ENCODE data around the gene PPT2. TPM values are rescaled to one million over a fixed set of nuclear protein-coding genes. Genes with fewer than 3 reads are reported as not detected.
"Not testable (repeated sequence)": the region's sequence is repeated elsewhere in the genome, so short reads cannot be mapped to it uniquely, and the experiment has no call there.

The PPT2 gene
- total RNA-seq, 2 donors from 2014 or later: 18.8 to 19.9 TPM

GRCh38 chr6:32118782-32119628 lies 34.9 kb upstream of the PPT2 start:
- ATAC-seq (peak; percentile 94), DNase-seq (peak; percentile 82 to 88)
- intact Hi-C loops (cut with DNase I, micrococcal nuclease): loop anchor here in 1 of 2 donors (5.0 to 10.0 kb wide), 2 partner anchors 76 to 123 kb away; partner anchors contain the start of genes GPSM3 and PBX2

DNA sequence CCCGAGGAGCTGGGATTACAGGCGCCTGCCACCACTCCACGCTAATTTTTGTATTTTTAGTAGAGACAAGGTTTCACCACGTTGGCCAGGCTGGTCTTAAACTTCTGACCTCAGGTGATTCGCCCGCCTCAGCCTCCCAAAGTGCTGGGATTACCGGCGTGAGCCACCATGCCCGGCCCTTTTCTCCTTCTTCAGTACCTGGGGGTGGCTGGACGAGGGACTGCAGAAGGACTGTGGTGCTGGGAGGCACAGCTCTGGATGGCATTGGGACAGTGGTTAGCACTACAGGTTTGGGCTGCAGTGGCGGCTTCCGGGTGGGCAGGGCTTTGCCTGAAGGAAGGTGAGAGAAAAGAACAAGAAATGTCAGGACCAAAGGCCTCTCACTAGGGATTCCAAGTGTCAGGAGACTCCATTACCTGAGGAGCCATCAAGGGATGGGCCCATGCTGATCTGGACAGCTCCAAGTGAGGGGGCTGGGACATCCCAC lies 33.3 kb upstream of the PPT2 start:
- DNase-seq: no peak
- ATAC-seq: no peak
- intact Hi-C loops (cut with DNase I, micrococcal nuclease): no loop called here

DNA sequence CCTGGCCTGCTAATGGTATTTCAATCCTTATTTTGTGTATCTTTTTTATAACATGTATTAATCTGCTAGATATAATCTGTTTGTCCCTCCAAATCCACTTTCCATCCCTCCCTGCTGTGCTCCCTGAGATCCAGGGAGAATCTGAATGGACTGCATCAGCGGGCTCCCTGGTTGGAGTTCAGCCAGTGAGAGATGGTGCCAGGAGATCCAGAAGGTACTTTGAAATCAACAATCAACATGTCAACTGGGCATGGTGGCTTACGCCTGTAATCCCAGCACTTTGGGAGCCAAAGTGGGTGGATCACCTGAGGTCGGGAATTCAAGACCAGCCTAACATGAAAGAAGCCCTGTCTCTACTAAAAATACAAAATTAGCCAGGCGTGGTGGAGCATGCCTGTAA lies 30.3 kb upstream of the PPT2 start:
- DNase-seq: no peak
- intact Hi-C loops (cut with DNase I, micrococcal nuclease): no loop called here
- ATAC-seq: no peak

- ATAC-seq (no peak), DNase-seq (no peak)
- intact Hi-C loops (cut with DNase I, micrococcal nuclease): no loop called here
Observed at GRCh38 chr6:32126880-32127279, 27.1 kb upstream of the PPT2 start.

DNA sequence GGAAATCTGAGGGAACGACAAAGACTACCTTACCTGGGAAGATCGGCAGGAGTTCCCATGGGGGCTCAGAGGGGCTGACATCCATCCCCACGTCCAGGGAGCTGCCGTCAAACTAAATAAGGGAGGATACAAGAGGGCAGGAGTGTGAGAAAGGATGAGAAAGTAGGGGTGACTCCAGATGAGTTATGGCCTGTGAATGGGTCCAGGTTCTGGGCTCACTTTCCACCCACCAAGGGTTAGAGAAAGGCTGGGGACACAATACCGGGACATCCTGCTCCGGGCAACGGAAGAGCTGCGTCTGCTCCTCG lies 26.6 kb upstream of the PPT2 start:
- no peak for DNase-seq
- ATAC-seq: no peak
- intact Hi-C loops (cut with DNase I, micrococcal nuclease): no loop called here

DNA sequence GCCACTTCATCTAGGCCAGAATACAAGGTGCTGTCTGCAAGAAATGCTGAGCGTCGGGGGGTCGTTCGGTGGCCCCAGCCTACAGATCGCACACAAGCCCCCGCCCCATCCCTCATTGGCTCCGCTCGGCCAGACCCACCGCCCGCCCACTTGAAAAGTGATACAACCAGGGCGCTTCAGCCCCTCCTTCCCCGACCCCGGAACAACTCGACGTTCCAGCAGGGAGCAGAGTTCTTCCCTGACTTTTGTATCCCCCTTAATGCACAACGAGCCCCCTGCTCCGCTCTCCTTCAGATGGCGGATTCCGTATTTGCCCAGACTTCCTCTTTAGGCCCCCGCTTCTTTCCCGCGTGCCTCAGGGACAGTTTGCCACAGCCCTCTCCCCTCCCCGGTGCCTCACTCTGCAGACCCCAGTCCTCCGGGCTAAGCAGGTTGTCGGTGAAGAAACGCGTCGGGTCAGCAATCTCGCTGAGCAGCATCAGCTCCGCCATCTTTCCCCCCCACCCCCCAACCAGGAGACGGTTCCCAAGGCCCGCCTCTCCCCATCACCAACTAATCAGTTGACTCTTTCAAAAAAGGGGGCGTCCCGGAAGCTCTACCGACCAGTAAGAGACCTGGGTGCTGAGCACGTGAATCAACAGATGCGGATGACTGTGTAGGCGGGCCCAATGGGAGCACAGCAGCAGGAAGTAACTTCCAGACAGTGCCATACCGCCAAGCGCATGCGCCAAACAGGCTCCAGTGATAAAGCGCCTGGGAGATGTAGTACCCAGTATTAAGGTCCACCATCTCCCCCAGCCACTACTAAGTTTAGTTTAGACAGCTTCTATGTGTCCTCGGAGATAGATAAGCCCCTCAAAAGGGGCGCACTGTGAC lies 26.0 kb upstream of the PPT2 start, which contains the start of gene ATF6B:
TSS of gene ATF6B (minus strand) at position 530 of the 876 bp plus-strand sequence. CDS start at position 491, 39 bp downstream.
- peak; percentile 97 to 100 for DNase-seq
- intact Hi-C loops (cut with DNase I, micrococcal nuclease): no loop called here
- peak; percentile 87 for ATAC-seq

DNA sequence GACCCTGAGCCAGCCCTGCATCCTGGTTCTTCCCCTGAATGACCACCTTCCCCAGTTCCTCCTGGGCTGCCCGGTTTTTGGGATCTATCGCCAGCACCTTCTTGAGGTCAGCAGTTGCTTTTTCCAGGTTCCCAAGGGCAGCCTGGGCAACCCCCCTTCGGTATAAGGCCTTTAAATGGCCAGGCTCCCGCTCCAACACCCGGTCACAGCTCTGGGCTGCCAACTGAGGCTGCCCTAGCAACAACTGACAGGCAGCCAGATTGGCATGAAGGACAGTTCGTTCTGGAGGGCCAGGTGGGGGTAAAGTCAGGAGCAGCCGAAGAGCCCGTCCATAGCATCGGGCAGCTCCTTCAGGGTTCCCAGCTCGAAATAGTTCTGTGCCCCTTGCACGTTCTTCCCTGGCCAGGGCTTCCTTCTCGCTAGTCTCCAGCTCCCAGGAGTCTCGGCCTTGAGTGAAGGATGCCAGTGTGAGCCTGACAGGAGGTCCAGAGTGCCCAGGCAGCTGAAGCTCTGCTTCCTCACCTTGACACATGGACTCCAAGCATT lies 25.1 kb upstream of the PPT2 start:
- intact Hi-C loops (cut with DNase I, micrococcal nuclease): no loop called here
- DNase-seq: no peak
- no peak for ATAC-seq

DNA sequence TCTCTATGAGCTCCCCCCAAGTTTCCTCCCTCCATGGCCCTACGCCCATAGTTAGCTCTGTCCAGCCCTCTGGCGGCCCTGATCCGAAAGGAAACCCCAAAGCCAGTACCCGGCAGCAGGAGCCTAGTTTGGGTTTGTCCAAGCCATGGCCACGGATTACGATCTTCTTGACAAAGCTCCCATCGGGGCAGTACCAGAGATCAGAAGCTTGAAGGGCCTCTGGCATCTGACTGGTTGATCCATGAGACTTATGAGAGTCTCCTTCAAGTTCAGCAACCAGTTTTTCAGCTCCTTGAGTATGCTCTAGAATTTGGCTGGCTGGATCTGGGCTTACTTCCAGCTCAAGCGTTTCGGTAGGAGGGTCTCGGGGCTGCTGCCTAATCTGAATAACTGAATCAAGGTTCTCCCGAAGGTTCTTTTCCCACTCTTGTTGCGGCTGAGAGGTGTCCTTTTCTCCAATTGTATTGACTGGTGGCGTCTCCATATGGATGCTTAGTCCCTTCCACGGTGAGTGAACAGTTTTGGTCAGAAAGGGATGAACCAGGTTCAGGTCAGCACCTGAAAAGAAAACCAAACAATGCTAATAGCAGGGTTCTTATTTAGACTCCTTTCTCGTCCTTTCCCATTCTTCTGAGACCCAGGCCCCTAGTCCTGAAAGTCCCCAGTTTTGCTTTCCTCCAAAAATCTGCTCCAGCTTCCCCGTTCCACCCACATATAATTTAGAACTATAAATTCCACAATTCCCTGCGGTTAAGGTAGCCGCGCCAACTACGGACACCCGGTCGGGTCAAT lies 24.4 kb upstream of the PPT2 start:
- DNase-seq: no peak
- ATAC-seq: peak; percentile 61
- intact Hi-C loops (cut with DNase I, micrococcal nuclease): no loop called here

DNA sequence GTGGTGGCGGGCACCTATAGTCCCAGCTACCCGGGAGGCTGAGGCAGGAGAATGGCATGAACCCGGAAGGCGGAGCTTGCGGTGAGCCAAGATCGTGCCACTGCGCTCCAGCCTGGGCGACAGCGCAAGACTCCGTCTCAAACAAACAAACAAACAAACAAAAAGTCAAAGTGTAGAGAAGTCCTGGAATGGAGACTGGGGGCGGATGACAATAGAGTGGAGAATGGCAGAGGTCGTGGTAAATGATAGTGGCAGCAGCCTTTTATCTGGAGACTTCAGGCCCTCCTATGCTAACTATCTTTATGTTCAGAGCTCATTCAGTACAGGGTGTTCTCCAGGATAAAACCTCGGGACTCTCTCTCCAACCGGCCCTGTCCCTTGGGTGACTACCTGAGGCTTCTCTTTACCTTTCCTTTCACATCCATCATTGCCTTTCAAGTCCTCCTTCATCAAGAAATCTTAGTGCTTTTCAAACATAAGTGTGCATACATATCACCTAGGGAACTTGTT lies 22.4 kb upstream of the PPT2 start:
- intact Hi-C loops (cut with DNase I, micrococcal nuclease): no loop called here
- no peak for DNase-seq
- no peak for ATAC-seq

DNA sequence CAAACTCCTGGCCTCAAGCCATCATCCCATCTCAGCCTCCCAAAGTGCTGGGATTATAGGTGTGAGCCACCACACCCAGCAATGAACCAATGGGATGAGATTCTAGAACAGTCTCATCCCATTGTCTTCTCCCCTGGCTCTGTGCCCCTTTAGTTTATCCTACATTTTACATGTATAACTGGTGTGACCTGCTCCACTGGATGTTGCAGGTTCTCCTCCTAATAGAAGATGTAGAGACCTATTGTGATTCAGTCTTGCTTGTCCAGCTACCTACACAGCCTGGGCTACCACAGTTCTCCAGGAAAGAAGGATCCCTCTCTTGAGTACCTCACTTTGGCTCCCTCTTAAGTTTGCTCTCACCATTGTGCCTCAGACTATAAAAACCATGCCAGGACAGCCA lies 21.8 kb upstream of the PPT2 start:
- DNase-seq (no peak), ATAC-seq (no peak)
- intact Hi-C loops (cut with DNase I, micrococcal nuclease): no loop called here

GRCh38 chr6:32133786-32134185 lies 20.2 kb upstream of the PPT2 start:
- ATAC-seq (no peak), DNase-seq (no peak)
- intact Hi-C loops (cut with DNase I, micrococcal nuclease): no loop called here

- intact Hi-C loops (cut with DNase I, micrococcal nuclease): no loop called here
- ATAC-seq: no peak
- no peak for DNase-seq
Observed at GRCh38 chr6:32137454-32137853, 16.5 kb upstream of the PPT2 start.

- no peak for ATAC-seq
- no peak for DNase-seq
- intact Hi-C loops (cut with DNase I, micrococcal nuclease): no loop called here
Observed at GRCh38 chr6:32139590-32139989, 14.4 kb upstream of the PPT2 start.

GRCh38 chr6:32140420-32141046 lies 13.4 kb upstream of the PPT2 start:
- ATAC-seq (no peak), DNase-seq (no peak)
- intact Hi-C loops (cut with DNase I, micrococcal nuclease): no loop called here

DNA sequence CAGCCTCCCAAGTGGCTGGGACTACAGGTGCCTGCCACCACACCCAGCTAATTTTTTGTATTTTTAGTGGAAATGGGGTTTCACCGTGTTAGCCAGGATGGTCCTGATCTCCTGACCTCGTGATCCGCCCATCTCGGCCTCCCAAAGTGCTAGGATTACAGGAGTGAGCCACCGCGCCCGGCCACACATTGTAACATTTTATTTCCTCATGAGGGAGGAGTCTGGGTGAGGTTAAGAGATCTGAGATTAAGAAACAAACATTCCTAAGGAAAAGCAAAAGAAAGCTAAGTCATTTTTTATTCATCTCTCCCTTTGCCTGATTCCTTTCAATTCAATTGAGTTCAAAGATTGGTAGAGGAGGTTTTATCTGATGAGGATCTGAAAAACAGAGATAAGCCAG lies 9.7 kb upstream of the PPT2 start:
- ATAC-seq: peak; percentile 86
- intact Hi-C loops (cut with DNase I, micrococcal nuclease): not testable (repeated sequence)
- DNase-seq: peak; percentile 50 to 57

DNA sequence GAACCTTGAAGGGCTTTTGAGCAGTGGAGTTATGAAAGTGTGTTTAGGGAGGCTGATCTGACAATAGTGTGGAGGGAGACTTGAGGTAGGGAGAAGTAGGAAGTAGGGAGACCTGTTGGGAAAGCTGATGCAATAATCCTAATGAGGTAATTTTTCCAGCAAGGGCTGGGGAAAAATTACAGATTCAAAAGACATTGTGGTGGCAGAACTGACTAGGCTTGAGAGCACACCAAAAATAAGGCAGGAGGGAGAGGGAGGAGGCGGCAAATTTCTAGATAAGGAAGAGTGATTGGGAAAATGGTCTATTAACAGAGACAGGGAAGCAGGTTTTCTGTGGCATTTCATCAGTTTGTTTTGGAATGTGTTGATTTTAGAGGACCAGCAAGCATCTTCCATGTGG lies 7.7 kb upstream of the PPT2 start:
- intact Hi-C loops (cut with DNase I, micrococcal nuclease): no loop called here
- DNase-seq: no peak
- ATAC-seq: no peak

- ATAC-seq: no peak
- intact Hi-C loops (cut with DNase I, micrococcal nuclease): no loop called here
Observed at GRCh38 chr6:32146687-32147086, 7.3 kb upstream of the PPT2 start.

DNA sequence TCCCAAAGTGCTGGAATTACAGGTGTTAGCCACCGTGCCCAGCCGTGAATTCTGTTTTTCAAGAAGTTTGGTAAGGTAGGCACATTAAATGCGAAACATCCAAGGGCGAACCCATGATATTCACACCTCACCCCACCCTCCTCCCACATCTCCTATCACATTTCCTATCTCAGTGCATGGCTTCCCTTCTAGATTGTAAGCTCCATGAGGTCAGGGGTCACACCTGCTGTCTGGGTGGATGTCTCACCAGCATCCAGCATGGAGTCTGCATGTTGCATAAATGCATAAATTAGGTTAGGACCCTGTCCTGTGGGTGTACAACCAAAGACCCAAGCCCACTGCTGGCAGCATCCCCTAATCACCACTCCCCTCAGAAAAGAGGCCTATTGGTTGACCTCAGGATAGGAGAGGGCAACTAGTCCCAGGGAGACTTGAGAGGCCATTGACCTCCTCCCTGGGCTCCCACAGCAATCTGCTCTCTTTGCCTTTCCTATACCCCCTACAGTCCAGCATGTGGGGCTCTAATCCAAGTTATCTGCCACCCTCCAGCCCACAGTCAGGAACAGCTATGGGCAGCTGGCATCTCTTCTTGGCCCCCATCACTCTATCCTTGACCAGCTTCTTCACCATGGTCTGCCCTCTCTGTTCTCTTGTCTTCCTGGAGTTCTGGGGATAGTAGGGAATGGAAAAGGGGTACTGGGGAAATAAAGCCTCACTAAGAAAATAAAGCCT lies 6.4 kb upstream of the PPT2 start:
- intact Hi-C loops (cut with DNase I, micrococcal nuclease): no loop called here
- no peak for DNase-seq
- no peak for ATAC-seq

More at GRCh38 chr6:32146687-32147086, 7.3 kb upstream of the PPT2 start:
- no peak for DNase-seq

Measured in left colon (tissue), 2 donors.